ENCODE measurements around the gene ZNHIT2. TPM values are rescaled to one million over a fixed set of nuclear protein-coding genes. Genes with fewer than 3 reads are reported as not detected.
A peak's percentile ranks its signal among the peaks of the same experiment; 100 is the strongest.

Gene ZNHIT2
- total RNA-seq, 1 donor from 2014 or later, result 8.1 TPM

DNA sequence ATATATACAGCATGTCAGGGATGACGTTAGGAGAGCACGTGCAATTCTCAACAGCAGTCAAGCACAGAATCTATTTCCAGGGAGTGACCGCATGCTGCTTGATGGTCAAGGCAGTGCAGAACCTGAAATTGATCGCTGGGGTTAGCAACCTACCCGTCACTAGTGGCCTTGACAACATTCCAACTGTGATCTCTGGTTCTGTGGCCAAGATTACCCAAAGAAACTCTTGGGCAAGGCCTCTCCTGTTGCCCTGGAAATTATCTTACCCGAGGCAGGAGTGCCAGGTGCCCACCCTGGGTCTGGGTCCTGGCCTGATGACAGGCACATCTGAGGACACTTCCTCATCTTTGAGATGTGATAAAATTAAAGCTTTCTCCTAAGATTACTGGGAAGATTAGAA lies 3.7 kb downstream of the ZNHIT2 start:
- Mint-ChIP-seq H3K4me1 (ENCODE audit: low read depth, unreplicated experiment) (peaks cover 6% of the 10 kb centered on the region), H3K9me3 (ENCODE audit: unreplicated experiment) (no peaks in the 10 kb centered on the region), H3K27me3 (ENCODE audit: low read depth, unreplicated experiment) (no peaks in the 10 kb centered on the region), H3K4me3 (ENCODE audit: unreplicated experiment) (peak overlapping the region; percentile 82), H3K36me3 (ENCODE audit: low read depth, unreplicated experiment) (peaks cover 10% of the 10 kb centered on the region), H3K27ac (ENCODE audit: unreplicated experiment) (peak overlapping the region; percentile 62)
- FAIRE-seq (no peak), DNase-seq (ENCODE audit: low read depth) (no peak)
- Histone ChIP-seq H3K4me1 (ENCODE audit: insufficient read depth, low read length) (peaks cover 34% of the 10 kb centered on the region), H4K20me1 (ENCODE audit: insufficient read depth, low read length) (peaks cover 26% of the 10 kb centered on the region), H3K27me3 (ENCODE audit: insufficient read depth, low read length) (no peaks in the 10 kb centered on the region), H2AFZ (ENCODE audit: low read depth, low read length) (no peak overlapping the region), H3K27ac (ENCODE audit: low read depth, low read length) (no peak overlapping the region), H3K9ac (ENCODE audit: low read length) (no peak overlapping the region), H3K4me3 (ENCODE audit: insufficient read depth, low read depth, low read length) (no peak overlapping the region), H3K4me2 (ENCODE audit: low read length) (no peak overlapping the region), H3K36me3 (ENCODE audit: insufficient read depth, low read length) (no peaks in the 10 kb centered on the region), H3K79me2 (ENCODE audit: insufficient read depth, low read length) (peaks cover 23% of the 10 kb centered on the region), H3K9me3 (ENCODE audit: insufficient read depth, low read depth, low read length) (no peaks in the 10 kb centered on the region)
- TF ChIP-seq EZH2 (IDR thresholded peaks at IDR 0.05; ENCODE audit: insufficient read depth, low read length), result no peak
- TF ChIP-seq, protein P1, sequence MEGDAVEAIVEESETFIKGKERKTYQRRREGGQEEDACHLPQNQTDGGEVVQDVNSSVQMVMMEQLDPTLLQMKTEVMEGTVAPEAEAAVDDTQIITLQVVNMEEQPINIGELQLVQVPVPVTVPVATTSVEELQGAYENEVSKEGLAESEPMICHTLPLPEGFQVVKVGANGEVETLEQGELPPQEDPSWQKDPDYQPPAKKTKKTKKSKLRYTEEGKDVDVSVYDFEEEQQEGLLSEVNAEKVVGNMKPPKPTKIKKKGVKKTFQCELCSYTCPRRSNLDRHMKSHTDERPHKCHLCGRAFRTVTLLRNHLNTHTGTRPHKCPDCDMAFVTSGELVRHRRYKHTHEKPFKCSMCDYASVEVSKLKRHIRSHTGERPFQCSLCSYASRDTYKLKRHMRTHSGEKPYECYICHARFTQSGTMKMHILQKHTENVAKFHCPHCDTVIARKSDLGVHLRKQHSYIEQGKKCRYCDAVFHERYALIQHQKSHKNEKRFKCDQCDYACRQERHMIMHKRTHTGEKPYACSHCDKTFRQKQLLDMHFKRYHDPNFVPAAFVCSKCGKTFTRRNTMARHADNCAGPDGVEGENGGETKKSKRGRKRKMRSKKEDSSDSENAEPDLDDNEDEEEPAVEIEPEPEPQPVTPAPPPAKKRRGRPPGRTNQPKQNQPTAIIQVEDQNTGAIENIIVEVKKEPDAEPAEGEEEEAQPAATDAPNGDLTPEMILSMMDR (IDR thresholded peaks at IDR 0.05; ENCODE audit: insufficient read depth, low read depth, low read length), result no peak

DNA sequence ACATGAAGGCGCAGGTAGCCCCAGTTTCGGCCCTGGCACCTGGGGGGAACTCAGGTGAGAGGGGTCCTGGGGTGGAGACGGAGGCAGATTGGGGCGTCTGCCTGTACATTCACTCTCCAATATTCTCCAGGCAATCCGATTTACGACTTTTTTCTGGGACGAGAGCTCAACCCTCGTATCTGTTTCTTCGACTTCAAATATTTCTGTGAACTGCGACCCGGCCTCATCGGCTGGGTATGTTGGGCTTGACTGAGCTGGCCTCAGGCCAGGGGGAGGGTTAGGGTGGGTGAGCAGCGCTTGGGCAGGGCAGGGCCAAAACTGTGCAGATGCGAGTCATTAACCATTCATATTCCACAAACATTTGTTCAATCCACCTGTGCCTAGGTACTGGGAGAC lies 4.1 kb downstream of the ZNHIT2 start:
- no peak overlapping the region for H3K27ac ChIP-seq (ENCODE audit: low read depth, low read length)
- H3K4me3 Mint-ChIP-seq (ENCODE audit: unreplicated experiment), result peak overlapping the region; percentile 82
- H3K4me2 ChIP-seq (ENCODE audit: low read length), result peak overlapping the region; percentile 96
- FAIRE-seq, result no peak
- H3K9me3 ChIP-seq (ENCODE audit: insufficient read depth, low read depth, low read length), result no peaks in the 10 kb centered on the region
- peaks cover 8% of the 10 kb centered on the region for H3K36me3 Mint-ChIP-seq (ENCODE audit: low read depth, unreplicated experiment)
- peaks cover 23% of the 10 kb centered on the region for H3K79me2 ChIP-seq (ENCODE audit: insufficient read depth, low read length)
- no peaks in the 10 kb centered on the region for H3K9me3 Mint-ChIP-seq (ENCODE audit: unreplicated experiment)
- H2AFZ ChIP-seq (ENCODE audit: low read depth, low read length), result no peak overlapping the region
- H3K27me3 Mint-ChIP-seq (ENCODE audit: low read depth, unreplicated experiment), result no peaks in the 10 kb centered on the region
- peak overlapping the region; percentile 67 for H3K27ac Mint-ChIP-seq (ENCODE audit: unreplicated experiment)
- H3K36me3 ChIP-seq (ENCODE audit: insufficient read depth, low read length), result no peaks in the 10 kb centered on the region
- peaks cover 22% of the 10 kb centered on the region for H4K20me1 ChIP-seq (ENCODE audit: insufficient read depth, low read length)
- peak overlapping the region; percentile 74 for H3K9ac ChIP-seq (ENCODE audit: low read length)
- no peak for TF ChIP-seq EZH2 (IDR thresholded peaks at IDR 0.05; ENCODE audit: insufficient read depth, low read length)
- TF ChIP-seq, protein P1 (IDR thresholded peaks at IDR 0.05; ENCODE audit: insufficient read depth, low read depth, low read length), result no peak
- DNase-seq (ENCODE audit: low read depth), result no peak
- peaks cover 6% of the 10 kb centered on the region for H3K4me1 Mint-ChIP-seq (ENCODE audit: low read depth, unreplicated experiment)
- H3K27me3 ChIP-seq (ENCODE audit: insufficient read depth, low read length), result no peaks in the 10 kb centered on the region
- H3K4me1 ChIP-seq (ENCODE audit: insufficient read depth, low read length), result peaks cover 34% of the 10 kb centered on the region
- no peak overlapping the region for H3K4me3 ChIP-seq (ENCODE audit: insufficient read depth, low read depth, low read length)

DNA sequence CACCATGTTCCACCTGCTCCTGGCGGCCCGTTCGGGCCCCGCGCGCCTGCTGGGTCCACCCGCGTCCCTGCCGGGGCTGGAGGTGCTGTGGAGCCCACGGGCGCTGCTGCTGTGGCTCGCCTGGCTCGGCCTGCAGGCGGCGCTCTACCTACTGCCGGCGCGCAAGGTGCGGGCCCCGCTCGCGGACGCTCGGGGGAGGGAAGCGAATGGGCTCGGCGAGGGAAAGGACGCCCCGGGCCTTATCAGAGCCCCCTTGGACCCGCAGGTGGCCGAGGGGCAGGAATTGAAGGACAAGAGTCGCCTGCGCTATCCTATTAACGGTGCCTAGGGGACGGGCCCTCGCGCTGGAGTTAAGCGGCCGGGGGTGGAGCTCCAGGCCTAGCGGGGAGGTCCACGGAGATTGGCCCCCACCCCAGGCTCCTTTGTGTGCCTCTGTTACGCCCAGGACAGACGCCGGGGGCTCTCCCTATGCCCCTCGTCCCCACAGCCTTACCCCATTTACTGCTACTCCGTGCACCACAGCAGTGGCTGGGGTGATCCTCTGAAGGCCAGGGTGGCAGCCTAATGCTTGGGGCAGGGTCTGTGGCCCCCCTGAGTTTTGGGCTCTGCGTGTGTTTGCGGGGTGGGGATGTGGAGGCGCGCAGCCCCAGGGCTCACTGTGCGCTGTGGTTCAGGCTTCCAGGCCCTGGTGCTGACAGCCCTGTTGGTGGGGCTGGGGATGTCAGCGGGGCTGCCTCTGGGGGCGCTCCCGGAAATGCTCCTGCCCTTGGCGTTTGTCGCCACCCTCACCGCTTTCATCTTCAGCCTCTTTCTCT lies 4.7 kb downstream of the ZNHIT2 start:
- Histone ChIP-seq H3K9ac (ENCODE audit: low read length) (peak overlapping the region; percentile 74), H4K20me1 (ENCODE audit: insufficient read depth, low read length) (peaks cover 21% of the 10 kb centered on the region), H3K27me3 (ENCODE audit: insufficient read depth, low read length) (no peaks in the 10 kb centered on the region), H3K4me3 (ENCODE audit: insufficient read depth, low read depth, low read length) (peak overlapping the region; percentile 53), H3K27ac (ENCODE audit: low read depth, low read length) (no peak overlapping the region), H3K4me1 (ENCODE audit: insufficient read depth, low read length) (peaks cover 34% of the 10 kb centered on the region), H2AFZ (ENCODE audit: low read depth, low read length) (no peak overlapping the region), H3K79me2 (ENCODE audit: insufficient read depth, low read length) (peaks cover 23% of the 10 kb centered on the region), H3K4me2 (ENCODE audit: low read length) (peak overlapping the region; percentile 96), H3K9me3 (ENCODE audit: insufficient read depth, low read depth, low read length) (no peaks in the 10 kb centered on the region), H3K36me3 (ENCODE audit: insufficient read depth, low read length) (no peaks in the 10 kb centered on the region)
- Mint-ChIP-seq H3K9me3 (ENCODE audit: unreplicated experiment) (no peaks in the 10 kb centered on the region), H3K4me3 (ENCODE audit: unreplicated experiment) (peak overlapping the region; percentile 82), H3K4me1 (ENCODE audit: low read depth, unreplicated experiment) (peaks cover 4% of the 10 kb centered on the region), H3K27ac (ENCODE audit: unreplicated experiment) (peak overlapping the region; percentile 67), H3K27me3 (ENCODE audit: low read depth, unreplicated experiment) (no peaks in the 10 kb centered on the region), H3K36me3 (ENCODE audit: low read depth, unreplicated experiment) (peaks cover 7% of the 10 kb centered on the region)
- FAIRE-seq (no peak), DNase-seq (ENCODE audit: low read depth) (no peak)
- TF ChIP-seq, protein P1 (IDR thresholded peaks at IDR 0.05; ENCODE audit: insufficient read depth, low read depth, low read length), result peak; percentile 19
- TF ChIP-seq EZH2 (IDR thresholded peaks at IDR 0.05; ENCODE audit: insufficient read depth, low read length), result no peak

Measured in astrocyte (in vitro differentiated cells and primary cell).